ENCODE results near the gene S100B.

S100B gene

GRCh38 chr21:46572850-46573249 lies 32.0 kb downstream of the S100B start:
- in situ Hi-C loops (cut with MboI; ENCODE audit: low sequenced_read_pairs, unreplicated experiment) = no loop called here
- TF ChIP-seq, protein P1, sequence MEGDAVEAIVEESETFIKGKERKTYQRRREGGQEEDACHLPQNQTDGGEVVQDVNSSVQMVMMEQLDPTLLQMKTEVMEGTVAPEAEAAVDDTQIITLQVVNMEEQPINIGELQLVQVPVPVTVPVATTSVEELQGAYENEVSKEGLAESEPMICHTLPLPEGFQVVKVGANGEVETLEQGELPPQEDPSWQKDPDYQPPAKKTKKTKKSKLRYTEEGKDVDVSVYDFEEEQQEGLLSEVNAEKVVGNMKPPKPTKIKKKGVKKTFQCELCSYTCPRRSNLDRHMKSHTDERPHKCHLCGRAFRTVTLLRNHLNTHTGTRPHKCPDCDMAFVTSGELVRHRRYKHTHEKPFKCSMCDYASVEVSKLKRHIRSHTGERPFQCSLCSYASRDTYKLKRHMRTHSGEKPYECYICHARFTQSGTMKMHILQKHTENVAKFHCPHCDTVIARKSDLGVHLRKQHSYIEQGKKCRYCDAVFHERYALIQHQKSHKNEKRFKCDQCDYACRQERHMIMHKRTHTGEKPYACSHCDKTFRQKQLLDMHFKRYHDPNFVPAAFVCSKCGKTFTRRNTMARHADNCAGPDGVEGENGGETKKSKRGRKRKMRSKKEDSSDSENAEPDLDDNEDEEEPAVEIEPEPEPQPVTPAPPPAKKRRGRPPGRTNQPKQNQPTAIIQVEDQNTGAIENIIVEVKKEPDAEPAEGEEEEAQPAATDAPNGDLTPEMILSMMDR (IDR thresholded peaks at IDR 0.05; ENCODE audit: borderline replicate concordance, control extremely low read depth, extremely low read depth, insufficient read depth, missing control alignments) = no peak
- DNase-seq (ENCODE audit: low spot score) = no peak

DNA sequence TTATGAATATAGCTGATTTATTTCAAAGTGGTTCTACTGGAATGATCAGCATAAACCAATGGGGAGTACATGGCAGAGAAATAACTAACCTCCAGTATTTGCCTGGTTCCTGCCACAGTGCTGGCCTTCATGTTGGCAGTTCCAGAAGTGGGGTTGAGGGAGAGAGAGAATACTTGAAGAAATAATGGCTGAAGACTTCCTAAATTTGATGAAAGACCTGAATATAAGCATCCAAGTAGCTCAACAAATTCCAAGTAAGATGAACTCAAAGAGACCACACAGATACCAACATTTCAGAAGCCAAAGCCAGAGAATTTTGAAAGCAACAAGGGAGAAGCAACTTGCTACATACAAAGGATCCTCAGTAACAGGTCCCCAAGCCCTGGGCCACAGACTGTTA lies 34.3 kb downstream of the S100B start:
- in situ Hi-C loops (cut with MboI; ENCODE audit: low sequenced_read_pairs, unreplicated experiment) = no loop called here
- DNase-seq (ENCODE audit: low spot score) = no peak
- TF ChIP-seq, protein P1 (IDR thresholded peaks at IDR 0.05; ENCODE audit: borderline replicate concordance, control extremely low read depth, extremely low read depth, insufficient read depth, missing control alignments) = no peak

DNA sequence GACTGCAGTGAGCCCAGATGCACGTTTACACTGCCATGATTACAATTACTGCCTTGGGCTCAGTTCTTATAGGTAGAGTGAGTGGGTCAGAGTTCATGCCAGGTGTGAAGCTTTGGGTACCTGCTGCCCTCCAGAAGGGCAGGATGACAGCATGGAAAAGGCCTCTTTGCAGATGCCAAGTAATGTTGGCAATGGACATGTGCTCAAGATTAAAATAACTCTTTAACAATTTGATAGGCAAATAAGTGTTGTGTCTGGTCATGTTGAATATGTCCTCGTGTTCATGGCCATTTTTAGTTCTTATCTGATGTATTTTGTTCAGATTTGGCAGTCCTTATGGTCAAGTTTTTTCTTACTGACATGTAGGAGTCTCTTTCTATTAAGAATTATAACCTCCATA lies 34.8 kb downstream of the S100B start:
- TF ChIP-seq, protein P1 (IDR thresholded peaks at IDR 0.05; ENCODE audit: borderline replicate concordance, control extremely low read depth, extremely low read depth, insufficient read depth, missing control alignments) = no peak
- in situ Hi-C loops (cut with MboI; ENCODE audit: low sequenced_read_pairs, unreplicated experiment) = no loop called here
- no peak for DNase-seq (ENCODE audit: low spot score)

GRCh38 chr21:46569081-46569480 lies 35.8 kb downstream of the S100B start:
- no peak for DNase-seq (ENCODE audit: low spot score)
- in situ Hi-C loops (cut with MboI; ENCODE audit: low sequenced_read_pairs, unreplicated experiment) = no loop called here
- TF ChIP-seq, protein P1 (IDR thresholded peaks at IDR 0.05; ENCODE audit: borderline replicate concordance, control extremely low read depth, extremely low read depth, insufficient read depth, missing control alignments) = no peak

GRCh38 chr21:46568562-46568961 lies 36.3 kb downstream of the S100B start:
- in situ Hi-C loops (cut with MboI; ENCODE audit: low sequenced_read_pairs, unreplicated experiment) = no loop called here
- TF ChIP-seq, protein P1 (IDR thresholded peaks at IDR 0.05; ENCODE audit: borderline replicate concordance, control extremely low read depth, extremely low read depth, insufficient read depth, missing control alignments) = no peak
- no peak for DNase-seq (ENCODE audit: low spot score)

GRCh38 chr21:46567348-46567747 lies 37.5 kb downstream of the S100B start:
- in situ Hi-C loops (cut with MboI; ENCODE audit: low sequenced_read_pairs, unreplicated experiment) = no loop called here
- TF ChIP-seq, protein P1 (IDR thresholded peaks at IDR 0.05; ENCODE audit: borderline replicate concordance, control extremely low read depth, extremely low read depth, insufficient read depth, missing control alignments) = no peak
- no peak for DNase-seq (ENCODE audit: low spot score)

GRCh38 chr21:46564391-46564790 lies 40.5 kb downstream of the S100B start:
- peak; percentile 12 for DNase-seq (ENCODE audit: low spot score)
- in situ Hi-C loops (cut with MboI; ENCODE audit: low sequenced_read_pairs, unreplicated experiment) = no loop called here
- TF ChIP-seq, protein P1 (IDR thresholded peaks at IDR 0.05; ENCODE audit: borderline replicate concordance, control extremely low read depth, extremely low read depth, insufficient read depth, missing control alignments) = no peak

Data from GM13976 (cell line).